ENCODE results near the gene VWA1.
"Not testable (repeated sequence)": the region's sequence is repeated elsewhere in the genome, so short reads cannot be mapped to it uniquely, and the experiment has no call there.

Gene VWA1

GRCh38 chr1:1454286-1455056 lies 19.0 kb downstream of the VWA1 start:
- H3K4me3 ChIP-seq (ENCODE audit: low read depth in 1 of 2, low read length in 2 of 2); H3K4me1 ChIP-seq (ENCODE audit: control insufficient read depth in 1 of 2, insufficient read depth in 2 of 2, low read length in 2 of 2); H3K27me3 ChIP-seq (ENCODE audit: low read depth, low read length); H3K9me3 ChIP-seq (ENCODE audit: control insufficient read depth in 1 of 2, low read length in 2 of 2); H3K27ac ChIP-seq (ENCODE audit: low read length); H3K36me3 ChIP-seq (ENCODE audit: control insufficient read depth in 1 of 2, insufficient read depth in 2 of 2, low read length in 2 of 2): not testable (repeated sequence)

- no peaks in the 10 kb centered on the region for H3K9me3 ChIP-seq (ENCODE audit: control insufficient read depth in 1 of 2, low read length in 2 of 2)
- H3K27ac ChIP-seq (ENCODE audit: low read length): no peak overlapping the region
- no peaks in the 10 kb centered on the region for H3K4me1 ChIP-seq (ENCODE audit: control insufficient read depth in 1 of 2, insufficient read depth in 2 of 2, low read length in 2 of 2)
- H3K4me3 ChIP-seq (ENCODE audit: low read depth in 1 of 2, low read length in 2 of 2): no peak overlapping the region
- no peaks in the 10 kb centered on the region for H3K27me3 ChIP-seq (ENCODE audit: low read depth, low read length)
- H3K36me3 ChIP-seq (ENCODE audit: control insufficient read depth in 1 of 2, insufficient read depth in 2 of 2, low read length in 2 of 2): no peaks in the 10 kb centered on the region
Observed at GRCh38 chr1:1455366-1455884, 19.9 kb downstream of the VWA1 start.

GRCh38 chr1:1455934-1456333 lies 20.4 kb downstream of the VWA1 start:
- H3K27me3 ChIP-seq (ENCODE audit: low read depth, low read length); H3K4me3 ChIP-seq (ENCODE audit: low read depth in 1 of 2, low read length in 2 of 2); H3K36me3 ChIP-seq (ENCODE audit: control insufficient read depth in 1 of 2, insufficient read depth in 2 of 2, low read length in 2 of 2); H3K27ac ChIP-seq (ENCODE audit: low read length); H3K4me1 ChIP-seq (ENCODE audit: control insufficient read depth in 1 of 2, insufficient read depth in 2 of 2, low read length in 2 of 2); H3K9me3 ChIP-seq (ENCODE audit: control insufficient read depth in 1 of 2, low read length in 2 of 2): not testable (repeated sequence)

- not testable (repeated sequence) for H3K36me3 ChIP-seq (ENCODE audit: control insufficient read depth in 1 of 2, insufficient read depth in 2 of 2, low read length in 2 of 2); H3K9me3 ChIP-seq (ENCODE audit: control insufficient read depth in 1 of 2, low read length in 2 of 2); H3K27me3 ChIP-seq (ENCODE audit: low read depth, low read length); H3K27ac ChIP-seq (ENCODE audit: low read length); H3K4me1 ChIP-seq (ENCODE audit: control insufficient read depth in 1 of 2, insufficient read depth in 2 of 2, low read length in 2 of 2); H3K4me3 ChIP-seq (ENCODE audit: low read depth in 1 of 2, low read length in 2 of 2)
Observed at GRCh38 chr1:1456683-1457255, 21.3 kb downstream of the VWA1 start.

GRCh38 chr1:1459156-1459555 lies 23.7 kb downstream of the VWA1 start:
- not testable (repeated sequence) for H3K4me3 ChIP-seq (ENCODE audit: low read depth in 1 of 2, low read length in 2 of 2); H3K9me3 ChIP-seq (ENCODE audit: control insufficient read depth in 1 of 2, low read length in 2 of 2); H3K27ac ChIP-seq (ENCODE audit: low read length); H3K27me3 ChIP-seq (ENCODE audit: low read depth, low read length); H3K36me3 ChIP-seq (ENCODE audit: control insufficient read depth in 1 of 2, insufficient read depth in 2 of 2, low read length in 2 of 2); H3K4me1 ChIP-seq (ENCODE audit: control insufficient read depth in 1 of 2, insufficient read depth in 2 of 2, low read length in 2 of 2)

GRCh38 chr1:1459711-1460110 lies 24.2 kb downstream of the VWA1 start:
- not testable (repeated sequence) for H3K4me3 ChIP-seq (ENCODE audit: low read depth in 1 of 2, low read length in 2 of 2); H3K27me3 ChIP-seq (ENCODE audit: low read depth, low read length); H3K36me3 ChIP-seq (ENCODE audit: control insufficient read depth in 1 of 2, insufficient read depth in 2 of 2, low read length in 2 of 2); H3K9me3 ChIP-seq (ENCODE audit: control insufficient read depth in 1 of 2, low read length in 2 of 2); H3K27ac ChIP-seq (ENCODE audit: low read length); H3K4me1 ChIP-seq (ENCODE audit: control insufficient read depth in 1 of 2, insufficient read depth in 2 of 2, low read length in 2 of 2)

- Histone ChIP-seq H3K4me1 (ENCODE audit: control insufficient read depth in 1 of 2, insufficient read depth in 2 of 2, low read length in 2 of 2) (no peaks in the 10 kb centered on the region), H3K4me3 (ENCODE audit: low read depth in 1 of 2, low read length in 2 of 2) (no peak overlapping the region)
Observed at GRCh38 chr1:1460540-1461130, 25.1 kb downstream of the VWA1 start.

GRCh38 chr1:1461721-1462317 lies 26.3 kb downstream of the VWA1 start:
- Histone ChIP-seq H3K27ac (ENCODE audit: low read length) (no peak overlapping the region), H3K4me3 (ENCODE audit: low read depth in 1 of 2, low read length in 2 of 2) (no peak overlapping the region)

More at GRCh38 chr1:1460540-1461130, 25.1 kb downstream of the VWA1 start:
- Histone ChIP-seq H3K27ac (ENCODE audit: low read length) (no peak overlapping the region), H3K27me3 (ENCODE audit: low read depth, low read length) (no peaks in the 10 kb centered on the region), H3K36me3 (ENCODE audit: control insufficient read depth in 1 of 2, insufficient read depth in 2 of 2, low read length in 2 of 2) (no peaks in the 10 kb centered on the region), H3K9me3 (ENCODE audit: control insufficient read depth in 1 of 2, low read length in 2 of 2) (no peaks in the 10 kb centered on the region)

GRCh38 chr1:1462318-1462966 lies 27.0 kb downstream of the VWA1 start:
- Histone ChIP-seq H3K9me3 (ENCODE audit: control insufficient read depth in 1 of 2, low read length in 2 of 2) (no peaks in the 10 kb centered on the region), H3K36me3 (ENCODE audit: control insufficient read depth in 1 of 2, insufficient read depth in 2 of 2, low read length in 2 of 2) (no peaks in the 10 kb centered on the region), H3K4me1 (ENCODE audit: control insufficient read depth in 1 of 2, insufficient read depth in 2 of 2, low read length in 2 of 2) (no peaks in the 10 kb centered on the region), H3K27ac (ENCODE audit: low read length) (no peak overlapping the region), H3K27me3 (ENCODE audit: low read depth, low read length) (no peaks in the 10 kb centered on the region), H3K4me3 (ENCODE audit: low read depth in 1 of 2, low read length in 2 of 2) (peak overlapping the region in 1 of 2 donors; percentile 32)

More at GRCh38 chr1:1461721-1462317, 26.3 kb downstream of the VWA1 start:
- Histone ChIP-seq H3K27me3 (ENCODE audit: low read depth, low read length) (no peaks in the 10 kb centered on the region), H3K36me3 (ENCODE audit: control insufficient read depth in 1 of 2, insufficient read depth in 2 of 2, low read length in 2 of 2) (no peaks in the 10 kb centered on the region), H3K9me3 (ENCODE audit: control insufficient read depth in 1 of 2, low read length in 2 of 2) (no peaks in the 10 kb centered on the region), H3K4me1 (ENCODE audit: control insufficient read depth in 1 of 2, insufficient read depth in 2 of 2, low read length in 2 of 2) (no peaks in the 10 kb centered on the region)

- H3K9me3 ChIP-seq (ENCODE audit: control insufficient read depth in 1 of 2, low read length in 2 of 2): no peaks in the 10 kb centered on the region
- H3K36me3 ChIP-seq (ENCODE audit: control insufficient read depth in 1 of 2, insufficient read depth in 2 of 2, low read length in 2 of 2): no peaks in the 10 kb centered on the region
- H3K4me3 ChIP-seq (ENCODE audit: low read depth in 1 of 2, low read length in 2 of 2): no peak overlapping the region
- no peaks in the 10 kb centered on the region for H3K27me3 ChIP-seq (ENCODE audit: low read depth, low read length)
- H3K4me1 ChIP-seq (ENCODE audit: control insufficient read depth in 1 of 2, insufficient read depth in 2 of 2, low read length in 2 of 2): no peaks in the 10 kb centered on the region
- no peak overlapping the region for H3K27ac ChIP-seq (ENCODE audit: low read length)
Observed at GRCh38 chr1:1463312-1463711, 27.8 kb downstream of the VWA1 start.

All from muscle layer of duodenum (tissue), 2 donors.